HG02981 (cell line): Measurements from ENCODE around the gene ADAT1.
A peak's percentile ranks its signal among the peaks of the same experiment; 100 is the strongest.

Experiments used
- ATAC-seq: cut with Tn5 transposase; IDR thresholded peaks from one replicate; pipeline ENCODE4 v1.9.1; 2021; ENCODE audit warnings: mild to moderate bottlenecking, moderate library complexity; ENCODE audit not compliant: unreplicated experiment

Gene ADAT1, protein sequence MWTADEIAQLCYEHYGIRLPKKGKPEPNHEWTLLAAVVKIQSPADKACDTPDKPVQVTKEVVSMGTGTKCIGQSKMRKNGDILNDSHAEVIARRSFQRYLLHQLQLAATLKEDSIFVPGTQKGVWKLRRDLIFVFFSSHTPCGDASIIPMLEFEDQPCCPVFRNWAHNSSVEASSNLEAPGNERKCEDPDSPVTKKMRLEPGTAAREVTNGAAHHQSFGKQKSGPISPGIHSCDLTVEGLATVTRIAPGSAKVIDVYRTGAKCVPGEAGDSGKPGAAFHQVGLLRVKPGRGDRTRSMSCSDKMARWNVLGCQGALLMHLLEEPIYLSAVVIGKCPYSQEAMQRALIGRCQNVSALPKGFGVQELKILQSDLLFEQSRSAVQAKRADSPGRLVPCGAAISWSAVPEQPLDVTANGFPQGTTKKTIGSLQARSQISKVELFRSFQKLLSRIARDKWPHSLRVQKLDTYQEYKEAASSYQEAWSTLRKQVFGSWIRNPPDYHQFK

DNA sequence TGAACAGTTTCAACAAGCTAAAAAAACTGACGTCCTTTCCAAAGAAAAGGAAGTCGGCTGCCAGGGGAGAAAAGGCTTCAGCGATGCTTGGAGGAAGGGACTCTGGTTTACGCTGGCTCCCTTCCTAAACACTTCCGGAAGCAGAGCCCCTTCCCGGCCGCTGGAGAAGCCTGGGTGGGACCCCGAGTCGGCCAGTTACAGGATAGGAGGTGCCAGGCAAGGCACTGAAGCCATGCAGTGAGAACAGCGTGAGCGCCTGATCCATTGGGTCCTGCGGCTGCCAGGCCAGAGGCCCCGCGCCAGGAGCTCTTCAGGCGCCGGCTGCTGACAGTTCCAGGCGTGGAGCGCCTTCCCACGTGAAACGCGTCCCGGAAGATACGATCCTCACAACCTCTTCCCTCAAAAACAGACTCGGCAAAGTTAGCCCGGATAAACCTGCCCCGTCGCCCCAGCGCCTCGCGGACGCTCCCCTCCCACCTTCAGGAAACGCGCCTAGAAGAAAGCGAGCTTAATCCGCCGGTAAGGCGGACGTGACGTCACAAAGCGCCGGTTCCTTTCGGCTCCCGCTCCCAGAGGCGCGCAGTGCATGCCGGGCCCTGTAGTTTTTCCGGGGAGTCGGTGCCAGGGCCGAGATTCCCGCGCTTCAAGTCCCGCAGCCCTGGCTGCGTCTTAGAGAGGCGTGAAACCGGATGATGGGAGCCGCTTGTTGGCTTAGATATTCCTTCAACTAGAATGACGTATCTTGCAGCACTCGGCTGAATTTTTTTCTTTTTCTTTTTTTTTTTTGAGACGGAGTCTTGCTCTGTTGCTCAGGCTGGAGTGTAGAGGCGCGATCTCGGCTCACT lies at the start of gene ADAT1:
Gene ADAT1, minus strand, starts transcription at position 521 of the 845 bp plus-strand sequence. CDS start 2,482 bp downstream, outside the sequence.
- ATAC-seq = peak; percentile 97

DNA sequence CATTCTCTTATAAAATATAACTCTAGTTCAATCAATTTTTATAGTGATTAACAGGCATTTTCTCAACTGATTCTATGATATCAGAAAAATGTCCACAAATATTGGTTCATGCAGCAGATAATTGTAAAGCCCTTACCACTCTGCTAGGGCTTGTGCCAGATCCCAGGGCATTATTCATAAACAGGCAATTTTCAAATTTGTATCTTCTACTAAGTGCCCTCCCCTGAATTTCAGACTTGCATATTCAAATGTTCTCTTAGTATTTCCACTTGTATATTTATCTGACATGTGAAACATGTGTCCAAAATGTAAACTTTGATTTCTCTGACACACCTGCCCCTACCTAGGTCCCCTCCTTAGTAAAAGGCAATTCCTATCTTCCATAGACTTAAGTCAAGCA lies 44.4 kb upstream of the ADAT1 start:
- no peak for ATAC-seq

DNA sequence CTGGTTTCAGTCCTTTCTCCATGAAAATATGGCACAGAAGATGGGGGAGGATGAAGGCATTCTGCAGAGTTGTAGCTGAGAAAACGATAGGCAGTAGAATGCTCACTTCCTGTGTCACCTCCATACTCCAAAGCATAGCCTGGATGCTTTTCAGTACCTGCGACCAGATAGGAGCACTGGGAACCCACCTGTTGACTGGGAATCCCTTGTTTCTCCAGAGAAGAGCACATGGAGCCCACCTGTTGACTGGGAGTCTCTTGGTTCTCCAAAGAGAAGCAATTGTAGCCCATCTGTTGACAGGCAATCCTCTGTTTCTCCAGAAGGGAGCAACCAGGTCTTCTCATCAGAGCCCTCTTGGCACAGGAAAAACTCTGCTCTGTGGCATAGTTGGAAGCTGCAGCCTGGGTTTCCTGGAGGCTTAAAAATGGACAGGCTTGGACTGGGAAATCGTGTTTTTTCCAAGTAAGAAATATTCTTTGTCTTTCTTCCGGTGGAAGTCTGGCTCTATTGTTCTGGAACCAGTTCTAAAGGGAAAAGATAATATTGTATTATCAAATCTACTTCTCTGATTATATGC lies 37.7 kb upstream of the ADAT1 start:
- no peak for ATAC-seq

DNA sequence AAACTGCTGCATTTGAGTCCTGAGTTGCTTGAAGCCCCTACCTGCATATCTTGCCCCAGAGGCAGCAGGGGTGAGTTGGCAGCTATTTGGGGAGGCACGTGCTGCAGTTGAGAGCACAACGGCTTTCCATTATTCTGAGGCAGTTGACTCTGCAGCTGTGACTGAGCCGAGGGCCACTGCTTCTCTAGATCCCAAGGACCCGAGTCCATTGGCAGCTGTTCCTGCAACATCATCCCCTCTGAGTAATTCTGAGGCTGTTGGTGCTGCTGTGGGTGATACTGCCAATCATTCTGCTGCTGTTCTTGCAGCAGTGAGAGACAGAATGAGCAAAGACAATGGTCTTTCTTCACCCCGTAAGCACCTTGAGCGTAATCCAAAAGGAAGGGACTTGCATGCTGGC lies 37.2 kb upstream of the ADAT1 start:
- no peak for ATAC-seq

DNA sequence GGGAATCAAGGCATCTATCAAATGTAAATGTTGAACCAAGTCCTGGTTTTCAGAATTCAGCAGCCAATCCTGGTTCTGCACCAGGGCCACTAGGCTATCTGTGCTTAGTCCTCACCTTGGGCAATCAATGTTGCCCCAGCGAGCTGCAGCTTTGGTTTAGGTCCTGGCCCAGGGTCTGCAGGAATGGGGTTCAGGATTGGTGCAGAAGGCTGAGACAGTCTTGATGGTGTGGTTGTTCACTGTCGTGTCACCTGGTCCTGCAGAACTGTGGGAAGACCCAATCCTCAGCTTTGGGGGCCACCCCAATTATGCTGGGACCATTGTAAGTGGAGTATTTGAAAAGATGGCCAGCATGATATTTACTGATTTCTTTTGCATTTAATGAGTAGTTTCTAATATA lies 35.1 kb upstream of the ADAT1 start:
- ATAC-seq = no peak

DNA sequence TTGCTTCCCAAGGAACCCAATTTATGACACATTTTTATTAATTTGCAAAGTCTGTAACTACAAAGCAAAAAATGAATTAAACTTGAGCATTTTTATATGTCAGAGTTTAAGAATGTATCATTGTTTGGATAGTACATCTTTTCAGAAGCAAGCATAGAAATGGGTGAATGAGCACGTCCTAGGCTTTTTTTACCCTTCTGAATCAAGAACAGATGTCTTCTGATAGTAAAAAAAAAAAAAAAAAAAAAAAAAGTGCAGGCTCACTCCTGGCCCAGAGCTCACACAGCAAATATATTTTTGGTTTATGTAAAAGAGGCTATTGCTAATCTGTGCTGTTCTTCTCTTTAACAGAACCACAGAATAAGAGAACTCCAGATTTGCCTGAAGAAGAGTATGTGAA lies 30.8 kb upstream of the ADAT1 start:
- no peak for ATAC-seq

DNA sequence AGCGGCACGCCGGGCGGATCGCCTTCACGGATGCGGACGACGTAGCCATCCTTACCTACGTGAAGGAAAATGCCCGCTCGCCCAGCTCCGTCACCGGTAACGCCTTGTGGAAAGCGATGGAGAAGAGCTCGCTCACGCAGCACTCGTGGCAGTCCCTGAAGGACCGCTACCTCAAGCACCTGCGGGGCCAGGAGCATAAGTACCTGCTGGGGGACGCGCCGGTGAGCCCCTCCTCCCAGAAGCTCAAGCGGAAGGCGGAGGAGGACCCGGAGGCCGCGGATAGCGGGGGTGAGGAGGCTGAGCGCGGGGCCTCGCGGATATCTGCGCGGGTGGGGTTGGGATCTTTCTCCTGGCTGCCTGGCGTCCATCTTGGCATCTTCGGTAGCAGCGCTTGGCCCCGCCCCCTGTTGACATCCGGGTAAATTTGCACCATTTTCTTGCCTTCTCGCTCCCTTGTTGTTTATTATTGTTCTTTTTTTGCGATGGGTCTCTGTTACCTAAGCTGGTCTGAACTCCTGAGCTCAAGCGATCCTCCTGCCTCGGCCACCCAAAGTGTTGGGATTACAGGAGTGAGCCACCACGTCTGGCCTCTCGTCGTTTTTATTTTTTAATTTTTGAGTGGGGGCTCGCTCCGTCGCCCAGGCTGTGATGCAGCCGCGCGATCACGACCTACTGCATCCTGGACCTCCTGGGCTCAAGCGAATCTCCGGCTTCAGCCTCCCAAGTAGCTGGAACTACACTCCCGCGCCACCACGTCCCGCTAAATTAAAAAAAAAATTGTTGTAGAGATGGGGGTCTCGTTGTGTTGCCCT lies 25.4 kb upstream of the ADAT1 start:
- ATAC-seq = peak; percentile 34

DNA sequence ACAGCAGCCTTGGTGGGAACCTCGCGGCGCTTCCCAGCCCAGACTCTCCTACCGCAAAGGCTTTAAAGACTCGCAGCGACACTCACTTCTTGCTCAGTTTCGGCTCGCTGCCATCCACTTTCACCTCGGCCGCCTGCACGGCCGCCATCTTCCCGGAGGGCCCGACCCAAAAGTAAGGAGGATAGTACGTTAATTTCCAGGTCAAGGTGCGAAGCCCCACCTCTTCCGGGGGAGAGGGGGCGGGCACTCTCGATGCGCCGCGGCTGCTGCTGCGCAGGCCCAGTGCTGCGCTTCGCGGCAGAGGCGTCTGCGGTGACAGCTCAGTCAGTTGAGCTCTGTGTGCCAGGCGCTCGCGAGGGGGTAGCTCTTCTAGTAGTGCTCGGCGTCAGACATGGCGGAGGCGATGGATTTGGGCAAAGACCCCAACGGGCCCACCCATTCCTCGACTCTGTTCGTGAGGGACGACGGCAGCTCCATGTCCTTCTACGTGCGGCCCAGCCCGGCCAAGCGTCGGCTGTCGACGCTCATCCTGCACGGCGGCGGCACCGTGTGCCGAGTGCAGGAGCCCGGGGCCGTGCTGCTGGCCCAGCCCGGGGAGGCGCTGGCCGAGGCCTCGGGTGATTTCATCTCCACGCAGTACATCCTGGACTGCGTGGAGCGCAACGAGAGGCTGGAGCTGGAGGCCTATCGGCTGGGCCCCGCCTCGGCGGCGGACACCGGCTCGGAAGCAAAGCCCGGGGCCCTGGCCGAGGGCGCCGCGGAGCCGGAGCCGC lies 24.6 kb upstream of the ADAT1 start, which contains the start of the genes KARS1 and TERF2IP:
Gene KARS1, minus strand, starts transcription at position 174 of the 773 bp plus-strand sequence. Its CDS starts 26 bp downstream, at position 148.
Gene TERF2IP, plus strand, starts transcription at position 282 of the 773 bp plus-strand sequence. Its CDS starts 110 bp downstream, at position 392.
- ATAC-seq = peak; percentile 83

DNA sequence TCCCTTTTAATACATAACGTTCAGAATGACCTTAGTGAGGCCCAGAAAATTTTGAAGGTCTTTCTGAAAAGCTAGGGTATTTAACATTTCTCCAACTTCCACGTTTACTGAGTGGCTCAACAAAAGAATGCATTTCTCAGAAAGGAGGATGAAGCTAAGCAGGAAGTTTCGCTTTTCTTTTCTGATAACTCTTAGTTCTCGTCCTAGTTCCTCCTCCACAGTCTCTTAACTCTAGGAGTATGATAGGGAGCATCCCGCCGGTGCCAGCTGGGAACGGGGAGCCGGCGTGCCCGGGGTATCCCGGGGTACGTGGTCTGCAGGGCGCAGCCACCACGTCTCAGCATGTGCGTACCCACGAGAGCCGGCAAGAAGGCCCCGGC lies 24.0 kb upstream of the ADAT1 start:
- peak; percentile 7 for ATAC-seq

DNA sequence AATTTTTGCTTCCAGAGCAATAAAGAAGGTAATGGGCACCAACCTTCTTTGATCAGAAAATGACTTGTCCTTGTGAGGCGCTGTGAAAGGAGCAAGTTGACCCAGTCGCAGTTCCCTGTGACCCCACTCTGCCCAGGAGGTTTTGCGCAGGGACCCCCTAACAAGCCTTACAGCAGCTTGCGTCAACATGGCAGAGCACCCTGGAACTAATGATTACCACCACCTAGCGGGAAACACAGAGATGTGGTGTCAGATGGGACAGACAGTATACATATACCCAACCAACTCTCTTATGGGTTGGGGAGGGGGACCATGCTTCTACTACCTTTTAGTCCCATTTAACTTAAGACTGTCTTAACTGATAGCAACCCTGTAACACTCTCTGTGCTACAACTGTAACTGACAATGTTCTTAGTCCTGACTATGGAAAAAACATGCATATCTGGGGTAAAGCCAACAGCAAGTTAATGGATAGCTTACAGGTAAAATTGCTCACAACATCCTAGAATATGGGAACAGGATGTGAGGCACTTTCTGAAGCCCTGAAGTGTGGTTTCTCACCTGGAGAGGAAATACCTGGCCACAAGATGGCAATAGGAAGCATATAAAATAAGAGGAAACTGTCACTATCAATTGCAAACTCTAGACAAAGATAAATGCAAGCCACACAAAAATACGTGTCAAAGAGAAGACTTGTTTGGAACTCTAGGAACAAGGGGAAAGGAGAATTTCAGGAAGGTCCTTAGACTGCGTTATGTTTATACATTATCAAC lies 21.3 kb upstream of the ADAT1 start:
- no peak for ATAC-seq

DNA sequence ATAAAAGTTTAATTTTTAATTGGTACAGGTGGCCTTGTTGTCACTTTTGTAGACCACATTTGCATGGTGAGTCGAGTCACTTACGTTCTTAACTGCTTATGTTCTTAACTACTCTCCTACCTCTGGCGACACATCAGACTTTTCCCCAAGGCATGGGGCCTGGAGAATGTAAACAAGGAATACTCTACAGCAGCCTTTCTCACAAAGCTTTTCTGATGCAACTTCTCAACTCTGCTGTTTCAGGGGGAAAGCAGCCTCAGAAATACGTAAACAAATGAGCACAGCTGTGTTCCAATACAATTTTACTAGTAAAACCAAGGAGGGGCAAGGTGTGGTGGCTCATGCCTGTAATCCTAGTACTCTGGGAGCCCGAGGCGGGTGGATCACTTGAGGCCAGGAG lies 17.5 kb upstream of the ADAT1 start:
- no peak for ATAC-seq

DNA sequence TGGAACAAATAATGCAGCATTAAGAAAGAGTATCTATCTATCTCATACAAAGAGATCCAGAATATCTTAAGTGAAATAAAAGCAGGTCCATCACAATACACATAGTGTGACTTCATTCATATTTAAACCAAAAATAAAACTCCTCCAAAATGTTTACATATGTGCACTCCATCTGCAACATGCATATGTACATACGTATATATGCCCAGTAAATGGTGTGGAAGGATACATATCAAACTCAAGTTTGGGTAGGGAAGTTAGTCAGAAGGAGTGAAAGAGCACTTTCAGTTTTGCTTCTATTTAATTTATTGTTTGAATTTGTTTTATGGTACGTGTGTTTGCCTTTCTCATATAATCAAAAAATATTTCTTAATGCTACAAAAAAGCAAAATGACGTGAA lies 12.0 kb upstream of the ADAT1 start:
- no peak for ATAC-seq

DNA sequence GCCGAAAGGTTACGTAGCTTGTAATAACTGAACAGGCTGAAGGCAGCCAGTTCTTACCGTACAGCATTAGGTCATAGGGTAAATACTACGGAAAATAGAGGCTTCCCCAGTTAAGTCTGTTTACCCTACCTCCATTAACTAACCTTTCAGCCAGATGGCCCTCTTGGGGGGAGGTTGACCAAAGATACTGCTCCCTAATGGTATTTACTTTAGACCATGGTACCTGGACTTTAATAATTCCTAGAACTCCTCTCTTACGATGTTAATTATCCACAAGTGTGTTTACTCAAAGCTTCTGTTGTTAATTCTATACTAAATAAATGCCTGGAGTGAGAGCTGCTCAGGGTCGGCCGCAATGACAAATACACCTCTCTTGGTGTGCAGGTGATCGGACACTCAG lies 9.8 kb upstream of the ADAT1 start:
- ATAC-seq = no peak

DNA sequence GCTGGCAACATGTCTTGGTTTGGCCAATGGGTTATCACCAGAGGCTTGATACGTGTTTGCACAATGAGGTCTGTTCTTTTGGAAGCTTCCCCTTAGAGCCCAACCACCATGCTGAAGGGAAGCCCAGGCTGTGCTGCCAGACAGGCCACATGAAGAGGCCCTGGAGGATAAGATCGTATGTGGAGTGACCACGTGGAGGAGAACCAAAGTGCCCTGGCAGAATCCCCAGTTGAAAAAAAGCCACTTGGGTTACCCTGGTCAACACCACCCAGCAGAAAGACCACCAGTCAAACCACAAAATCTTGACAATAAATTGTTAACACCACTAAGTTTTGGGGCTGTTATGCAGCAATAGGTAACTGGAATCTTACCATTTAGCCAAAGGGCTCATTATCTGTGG lies 7.0 kb upstream of the ADAT1 start:
- ATAC-seq = no peak

DNA sequence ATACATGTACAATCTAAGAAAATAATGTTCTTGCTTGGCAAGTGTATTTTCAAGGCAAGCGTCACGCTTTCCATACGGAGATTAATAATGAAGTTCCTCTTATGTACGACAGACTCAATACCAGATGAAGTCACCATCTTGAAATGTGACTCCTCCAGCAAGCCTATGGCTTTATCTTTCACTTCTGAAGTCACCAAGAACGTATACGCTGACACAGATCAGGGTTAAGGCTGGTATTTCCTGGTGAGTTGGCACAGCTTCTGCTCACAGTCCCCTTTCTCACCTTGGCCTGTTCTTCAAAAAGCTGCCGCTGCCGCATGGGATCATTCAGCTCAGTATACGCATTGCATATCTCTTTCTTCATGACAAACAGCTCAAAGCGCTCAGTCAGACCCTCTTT lies 6.1 kb upstream of the ADAT1 start:
- no peak for ATAC-seq

DNA sequence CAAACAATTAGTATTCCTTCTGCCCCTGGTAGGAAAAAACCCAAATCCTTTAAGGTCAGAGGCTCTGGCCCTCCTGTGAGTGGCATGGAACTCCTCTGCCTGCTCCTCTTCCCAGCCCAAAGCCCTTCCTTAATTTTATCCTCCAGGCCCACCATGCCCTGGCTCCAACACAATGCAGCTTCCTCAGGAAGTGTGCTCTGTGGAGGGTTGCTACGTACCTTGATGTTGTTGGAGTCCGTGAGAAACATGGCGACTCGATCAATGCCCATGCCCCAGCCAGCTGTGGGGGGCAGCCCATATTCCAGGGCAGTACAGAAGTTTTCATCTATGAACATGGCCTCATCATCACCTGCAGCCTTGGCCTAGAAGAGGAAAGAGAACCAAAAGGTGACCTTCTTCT lies 5.3 kb upstream of the ADAT1 start:
- ATAC-seq = no peak

DNA sequence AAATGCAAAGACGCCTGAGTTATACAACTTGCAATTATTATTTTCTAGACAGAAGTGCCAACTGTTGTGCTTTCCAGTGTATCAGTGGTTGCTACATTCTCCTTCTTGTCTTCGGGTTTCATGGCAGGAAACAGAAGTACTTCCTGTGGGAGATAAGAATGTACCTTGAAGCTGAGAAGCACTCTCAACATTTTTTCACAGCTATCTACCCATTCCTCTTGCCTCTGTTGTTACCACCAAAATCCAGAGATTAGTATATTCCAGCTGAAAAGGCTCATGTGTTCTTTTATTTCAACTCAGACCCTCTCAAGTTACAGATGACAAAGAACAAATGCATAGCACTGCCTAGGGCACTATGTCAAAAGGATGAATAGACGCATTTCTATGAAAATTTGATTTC lies 4.8 kb upstream of the ADAT1 start:
- ATAC-seq = no peak

DNA sequence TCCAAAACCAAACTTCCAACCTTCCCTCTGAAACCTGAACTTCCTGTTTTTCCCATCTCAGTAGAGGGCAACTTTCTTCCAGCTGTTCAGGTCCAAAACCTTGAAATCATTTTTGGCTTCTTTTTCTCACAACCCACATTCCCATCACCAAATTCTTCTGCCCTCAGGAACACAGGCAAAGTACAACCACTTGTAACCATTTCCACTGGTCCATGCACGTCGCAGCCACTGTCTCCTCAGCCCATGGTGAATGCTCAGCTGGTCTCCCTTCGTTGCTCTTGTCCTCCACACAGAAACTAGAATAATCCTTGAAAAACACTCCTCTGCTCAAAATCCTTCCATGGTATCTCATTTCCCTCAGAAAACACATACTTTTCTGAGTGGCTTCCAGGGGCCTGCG lies 3.7 kb upstream of the ADAT1 start:
- no peak for ATAC-seq

DNA sequence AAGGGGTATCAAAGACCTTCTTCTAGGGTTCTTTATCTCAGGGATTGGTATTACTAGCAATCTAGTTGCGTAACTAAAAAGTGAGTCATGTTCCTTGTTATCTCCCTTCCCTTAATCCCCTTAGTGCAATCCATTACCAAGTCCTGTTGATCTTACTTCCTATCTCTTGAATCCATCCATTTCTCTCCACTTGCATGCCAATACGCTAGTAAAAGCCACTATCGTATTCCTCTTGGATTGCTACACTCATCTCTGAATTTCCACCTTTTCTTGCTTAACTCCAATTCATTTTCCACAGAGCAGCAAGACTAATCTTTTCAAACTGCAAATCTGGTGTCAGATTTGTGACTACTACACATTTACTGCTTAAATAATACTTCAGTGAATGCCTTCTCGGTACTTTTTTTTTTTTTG lies 1.8 kb upstream of the ADAT1 start:
- ATAC-seq = no peak
